ENCODE results near the gene TENM4.

Gene TENM4

GRCh38 chr11:79397252-79397651 is 43.6 kb downstream of the TENM4 start:
- Mint-ChIP-seq H3K27me3 (no peaks in the 10 kb centered on the region), H3K9me3 (ENCODE audit: low read depth) (no peaks in the 10 kb centered on the region), H3K36me3 (no peaks in the 10 kb centered on the region), H3K4me1 (ENCODE audit: low read depth) (no peaks in the 10 kb centered on the region), H3K27ac (no peak overlapping the region), H3K4me3 (no peak overlapping the region)

- Mint-ChIP-seq H3K4me3 (no peak overlapping the region), H3K36me3 (no peaks in the 10 kb centered on the region), H3K4me1 (ENCODE audit: low read depth) (no peaks in the 10 kb centered on the region), H3K27ac (no peak overlapping the region), H3K9me3 (ENCODE audit: low read depth) (no peaks in the 10 kb centered on the region), H3K27me3 (no peaks in the 10 kb centered on the region)
Observed at GRCh38 chr11:79396674-79397073, 44.2 kb downstream of the TENM4 start.

- Mint-ChIP-seq H3K4me1 (ENCODE audit: low read depth) (no peaks in the 10 kb centered on the region), H3K27ac (no peak overlapping the region), H3K27me3 (no peaks in the 10 kb centered on the region), H3K4me3 (no peak overlapping the region), H3K36me3 (no peaks in the 10 kb centered on the region), H3K9me3 (ENCODE audit: low read depth) (no peaks in the 10 kb centered on the region)
Observed at GRCh38 chr11:79396001-79396400, 44.8 kb downstream of the TENM4 start.

- Mint-ChIP-seq H3K36me3 (no peaks in the 10 kb centered on the region), H3K27ac (no peak overlapping the region), H3K4me3 (no peak overlapping the region), H3K27me3 (peaks cover 2% of the 10 kb centered on the region), H3K4me1 (ENCODE audit: low read depth) (no peaks in the 10 kb centered on the region), H3K9me3 (ENCODE audit: low read depth) (no peaks in the 10 kb centered on the region)
Observed at GRCh38 chr11:79393362-79394043, 47.3 kb downstream of the TENM4 start.

- Mint-ChIP-seq H3K4me1 (ENCODE audit: low read depth) (no peaks in the 10 kb centered on the region), H3K9me3 (ENCODE audit: low read depth) (no peaks in the 10 kb centered on the region), H3K4me3 (no peak overlapping the region), H3K36me3 (no peaks in the 10 kb centered on the region), H3K27ac (no peak overlapping the region), H3K27me3 (peaks cover 2% of the 10 kb centered on the region)
Observed at GRCh38 chr11:79392161-79392560, 48.7 kb downstream of the TENM4 start.

GRCh38 chr11:79390923-79391322 is 49.9 kb downstream of the TENM4 start:
- H3K9me3 Mint-ChIP-seq (ENCODE audit: low read depth): no peaks in the 10 kb centered on the region

GRCh38 chr11:79390477-79390876 is 50.4 kb downstream of the TENM4 start:
- H3K9me3 Mint-ChIP-seq (ENCODE audit: low read depth): no peaks in the 10 kb centered on the region
- H3K27ac Mint-ChIP-seq: no peak overlapping the region
- no peak overlapping the region for H3K4me3 Mint-ChIP-seq
- H3K4me1 Mint-ChIP-seq (ENCODE audit: low read depth): no peaks in the 10 kb centered on the region
- no peaks in the 10 kb centered on the region for H3K36me3 Mint-ChIP-seq
- peaks cover 3% of the 10 kb centered on the region for H3K27me3 Mint-ChIP-seq

More at GRCh38 chr11:79390923-79391322, 49.9 kb downstream of the TENM4 start:
- Mint-ChIP-seq H3K27me3 (peaks cover 3% of the 10 kb centered on the region), H3K27ac (no peak overlapping the region), H3K4me3 (no peak overlapping the region), H3K4me1 (ENCODE audit: low read depth) (no peaks in the 10 kb centered on the region), H3K36me3 (no peaks in the 10 kb centered on the region)

- Mint-ChIP-seq H3K27ac (no peak overlapping the region), H3K9me3 (ENCODE audit: low read depth) (no peaks in the 10 kb centered on the region), H3K4me1 (ENCODE audit: low read depth) (no peaks in the 10 kb centered on the region), H3K36me3 (no peaks in the 10 kb centered on the region), H3K4me3 (no peak overlapping the region), H3K27me3 (peaks cover 4% of the 10 kb centered on the region)
Observed at GRCh38 chr11:79388201-79388600, 52.6 kb downstream of the TENM4 start.

- peaks cover 5% of the 10 kb centered on the region for H3K27me3 Mint-ChIP-seq
- no peak overlapping the region for H3K27ac Mint-ChIP-seq
- no peak overlapping the region for H3K4me3 Mint-ChIP-seq
- no peaks in the 10 kb centered on the region for H3K4me1 Mint-ChIP-seq (ENCODE audit: low read depth)
- no peaks in the 10 kb centered on the region for H3K9me3 Mint-ChIP-seq (ENCODE audit: low read depth)
- H3K36me3 Mint-ChIP-seq: no peaks in the 10 kb centered on the region
Observed at GRCh38 chr11:79383874-79384273, 57.0 kb downstream of the TENM4 start.

GRCh38 chr11:79382301-79383050 is 58.4 kb downstream of the TENM4 start:
- H3K4me3 Mint-ChIP-seq: no peak overlapping the region
- H3K9me3 Mint-ChIP-seq (ENCODE audit: low read depth): no peaks in the 10 kb centered on the region
- H3K4me1 Mint-ChIP-seq (ENCODE audit: low read depth): no peaks in the 10 kb centered on the region
- H3K36me3 Mint-ChIP-seq: no peaks in the 10 kb centered on the region
- H3K27ac Mint-ChIP-seq: no peak overlapping the region
- peaks cover 3% of the 10 kb centered on the region for H3K27me3 Mint-ChIP-seq

GRCh38 chr11:79381036-79381435 is 59.8 kb downstream of the TENM4 start:
- H3K9me3 Mint-ChIP-seq (ENCODE audit: low read depth): no peaks in the 10 kb centered on the region
- no peaks in the 10 kb centered on the region for H3K36me3 Mint-ChIP-seq
- no peaks in the 10 kb centered on the region for H3K4me1 Mint-ChIP-seq (ENCODE audit: low read depth)
- no peak overlapping the region for H3K4me3 Mint-ChIP-seq
- peaks cover 2% of the 10 kb centered on the region for H3K27me3 Mint-ChIP-seq
- no peak overlapping the region for H3K27ac Mint-ChIP-seq

- no peak overlapping the region for H3K27ac Mint-ChIP-seq
- H3K4me3 Mint-ChIP-seq: no peak overlapping the region
- H3K36me3 Mint-ChIP-seq: no peaks in the 10 kb centered on the region
- H3K9me3 Mint-ChIP-seq (ENCODE audit: low read depth): no peaks in the 10 kb centered on the region
- no peaks in the 10 kb centered on the region for H3K4me1 Mint-ChIP-seq (ENCODE audit: low read depth)
- H3K27me3 Mint-ChIP-seq: peaks cover 2% of the 10 kb centered on the region
Observed at GRCh38 chr11:79377406-79377805, 63.4 kb downstream of the TENM4 start.

- Mint-ChIP-seq H3K4me1 (ENCODE audit: low read depth) (no peaks in the 10 kb centered on the region), H3K27me3 (peaks cover 2% of the 10 kb centered on the region), H3K9me3 (ENCODE audit: low read depth) (no peaks in the 10 kb centered on the region), H3K27ac (no peak overlapping the region), H3K36me3 (no peaks in the 10 kb centered on the region), H3K4me3 (no peak overlapping the region)
Observed at GRCh38 chr11:79375818-79376550, 64.8 kb downstream of the TENM4 start.

GRCh38 chr11:79374727-79375126 is 66.1 kb downstream of the TENM4 start:
- Mint-ChIP-seq H3K9me3 (ENCODE audit: low read depth) (no peaks in the 10 kb centered on the region), H3K36me3 (no peaks in the 10 kb centered on the region), H3K4me3 (no peak overlapping the region), H3K27me3 (peaks cover 4% of the 10 kb centered on the region), H3K4me1 (ENCODE audit: low read depth) (no peaks in the 10 kb centered on the region), H3K27ac (no peak overlapping the region)

GRCh38 chr11:79371724-79372123 is 69.1 kb downstream of the TENM4 start:
- no peaks in the 10 kb centered on the region for H3K9me3 Mint-ChIP-seq (ENCODE audit: low read depth)
- H3K4me3 Mint-ChIP-seq: no peak overlapping the region
- H3K27ac Mint-ChIP-seq: no peak overlapping the region
- H3K27me3 Mint-ChIP-seq: peaks cover 4% of the 10 kb centered on the region
- H3K4me1 Mint-ChIP-seq (ENCODE audit: low read depth): no peaks in the 10 kb centered on the region
- H3K36me3 Mint-ChIP-seq: no peaks in the 10 kb centered on the region
